ENCODE measurements around the gene EFNA5.
"Not testable (repeated sequence)": the region's sequence is repeated elsewhere in the genome, so short reads cannot be mapped to it uniquely, and the experiment has no call there.

The EFNA5 gene

DNA sequence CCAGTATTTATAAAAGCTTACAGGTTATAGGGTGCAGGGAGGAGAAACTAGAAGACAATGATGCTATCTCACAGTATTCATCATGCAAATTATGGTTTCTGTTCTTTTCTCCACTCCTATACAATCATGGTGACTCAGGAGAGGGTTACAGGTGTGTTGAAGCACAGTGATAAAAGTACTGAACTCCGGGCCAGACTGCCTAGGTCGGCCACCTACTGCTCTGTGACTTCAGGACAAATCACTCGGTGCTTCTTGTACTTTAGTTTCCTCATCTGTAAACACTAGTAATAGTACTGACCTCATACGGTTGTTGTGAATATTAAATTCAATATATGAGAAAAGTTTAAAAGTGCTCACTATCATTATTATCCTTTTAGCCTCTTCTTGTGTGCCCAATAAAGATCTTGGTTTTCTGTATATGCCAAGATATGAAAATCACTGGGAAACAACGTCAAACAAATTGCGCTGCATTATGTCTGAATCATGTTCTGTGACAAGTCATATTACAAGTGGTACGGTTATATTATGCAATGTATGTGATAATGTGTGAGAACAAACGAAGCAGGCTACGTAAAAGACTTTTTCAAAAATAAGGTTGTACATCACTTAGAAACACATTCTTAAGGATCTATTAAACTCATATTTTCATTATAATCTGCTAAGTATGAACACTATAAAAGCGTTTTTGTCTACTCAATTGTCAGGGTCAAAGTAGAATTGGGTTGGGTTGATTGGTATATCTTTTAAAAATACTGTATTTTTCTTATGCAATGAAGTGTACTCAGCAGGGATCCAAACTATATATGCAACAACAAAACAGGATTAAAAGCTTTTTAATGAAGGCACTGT lies 153.3 kb downstream of the EFNA5 start:
- DNase-seq (ENCODE audit: low spot score), result no peak

DNA sequence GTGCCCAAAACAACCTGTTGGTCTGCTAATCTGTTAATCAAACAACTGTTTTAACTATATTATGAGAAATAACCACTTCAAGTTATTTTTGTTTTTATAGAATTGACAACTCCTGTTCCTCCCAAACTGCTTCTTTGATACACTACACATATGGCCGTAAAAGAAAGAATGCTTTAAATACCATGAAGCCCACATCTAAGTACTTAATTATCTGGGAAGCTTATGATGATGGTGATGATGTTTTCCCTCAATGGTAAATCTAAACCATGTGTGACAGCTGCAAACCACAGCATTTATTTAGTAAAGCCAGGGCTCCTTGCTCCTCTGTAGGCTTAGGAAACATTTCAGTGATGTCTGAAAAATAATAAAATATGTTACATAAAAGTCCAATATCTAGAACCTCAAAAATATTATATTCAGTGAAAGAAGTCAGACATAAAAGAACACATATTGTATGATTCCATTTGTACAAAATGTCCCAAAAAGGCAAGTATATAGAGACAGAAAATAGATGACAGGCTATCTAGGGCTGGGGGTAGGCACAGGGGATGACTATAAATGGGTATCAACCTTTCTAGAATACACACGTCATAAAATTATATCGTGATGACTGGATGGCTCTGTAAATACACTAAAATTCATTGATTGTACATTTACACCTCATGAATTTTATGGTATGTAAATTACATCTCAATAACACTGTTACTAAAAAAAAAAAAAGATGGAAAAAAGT lies 154.1 kb downstream of the EFNA5 start:
- DNase-seq (ENCODE audit: low spot score), result no peak

DNA sequence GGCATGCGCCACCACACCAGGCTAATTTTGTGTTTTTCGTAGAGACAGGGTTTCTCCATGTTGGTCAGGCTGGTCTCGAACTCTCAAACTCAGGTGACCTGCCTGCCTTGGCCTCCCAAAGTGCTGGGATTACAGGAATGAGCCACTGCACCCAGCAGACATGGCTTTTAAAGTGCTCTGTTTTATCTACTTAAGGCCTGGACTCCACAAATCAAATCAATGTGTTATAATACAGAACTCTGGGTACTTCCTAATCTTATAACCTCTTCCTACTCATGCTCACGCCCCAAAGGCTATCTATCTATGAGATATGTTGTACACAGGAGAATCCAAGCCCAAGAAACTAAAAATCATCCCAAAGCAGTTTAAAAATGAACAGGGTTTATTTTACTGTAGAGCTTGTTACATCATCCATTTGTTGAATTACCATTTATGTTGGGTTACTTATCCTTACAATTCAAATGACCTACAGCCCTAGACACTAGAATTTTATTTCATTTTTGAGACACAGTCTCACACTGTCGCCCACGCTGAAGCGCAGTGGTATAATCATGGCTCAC lies 155.1 kb downstream of the EFNA5 start:
- DNase-seq (ENCODE audit: low spot score), result no peak

DNA sequence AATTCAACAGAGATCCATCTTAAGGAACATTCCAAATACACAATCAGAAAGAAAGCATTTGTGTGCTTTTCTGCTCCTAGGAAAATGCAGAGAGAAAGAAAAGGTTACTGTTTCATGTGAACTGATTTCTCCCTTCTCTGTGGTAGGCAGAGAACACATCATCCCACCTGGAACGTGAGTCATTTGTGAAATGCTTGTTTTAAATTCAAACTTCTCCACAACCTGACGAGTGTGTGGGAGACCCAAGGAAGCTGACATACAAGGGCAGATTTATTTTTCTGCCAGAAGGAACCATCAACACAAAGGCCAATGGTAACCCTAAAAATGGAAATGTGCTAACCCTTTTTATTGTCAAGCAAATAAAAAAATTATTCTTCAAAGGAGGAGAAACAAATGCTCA lies 156.4 kb downstream of the EFNA5 start:
- DNase-seq (ENCODE audit: low spot score), result no peak

DNA sequence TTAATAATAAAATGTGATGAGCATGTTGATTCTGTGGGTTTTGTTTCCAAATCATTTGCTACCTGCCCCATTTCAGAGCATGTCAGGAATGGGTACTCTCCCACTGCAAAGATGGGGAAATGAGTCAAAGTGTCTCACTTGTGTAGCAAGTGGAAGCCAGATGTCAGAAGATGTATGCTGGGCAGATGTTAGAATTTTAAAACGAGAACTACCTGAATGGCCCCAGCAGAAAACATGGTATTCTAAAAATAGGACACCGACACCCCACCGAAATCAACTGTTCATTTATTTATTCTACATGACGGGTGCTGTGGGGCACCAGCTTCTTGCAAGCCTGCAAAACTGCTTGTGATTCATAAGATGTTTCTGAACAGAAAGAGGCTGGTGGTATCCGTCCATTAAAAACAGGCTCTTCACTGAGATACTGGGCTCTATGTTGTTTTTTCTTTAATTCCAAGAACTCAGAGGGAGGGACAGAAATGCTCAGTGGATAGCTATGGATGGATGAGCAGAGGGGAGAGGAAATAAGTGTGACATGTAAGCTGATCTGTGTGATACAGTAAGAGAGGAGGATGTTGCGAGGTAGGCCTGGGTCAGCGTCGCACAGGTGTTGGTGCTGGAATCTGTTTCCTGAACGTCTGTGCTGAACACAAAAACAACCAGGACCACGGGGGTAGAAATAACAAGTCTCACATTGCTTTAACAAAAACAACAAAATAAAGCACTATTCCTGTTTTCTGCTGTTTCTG lies 157.2 kb downstream of the EFNA5 start:
- no peak for DNase-seq (ENCODE audit: low spot score)

DNA sequence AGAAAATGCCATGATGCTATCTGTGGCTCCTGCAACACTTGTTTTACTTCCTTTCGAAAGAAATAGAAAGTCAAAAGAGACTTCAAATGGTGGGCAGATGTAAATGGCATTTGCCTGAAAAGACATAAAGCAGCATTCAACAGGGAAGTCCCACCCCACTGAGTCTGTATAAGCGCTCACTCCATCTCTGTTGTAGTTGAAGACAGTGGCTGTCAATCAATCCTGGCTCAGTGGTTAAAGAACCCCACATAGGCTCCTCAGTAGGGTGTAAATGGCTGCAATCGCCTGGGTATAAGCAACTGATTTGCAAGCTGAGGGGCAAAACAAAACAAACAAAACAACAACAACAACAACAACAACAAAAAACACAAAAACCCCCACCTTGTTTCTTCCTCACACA lies 158.7 kb downstream of the EFNA5 start:
- no peak for DNase-seq (ENCODE audit: low spot score)

DNA sequence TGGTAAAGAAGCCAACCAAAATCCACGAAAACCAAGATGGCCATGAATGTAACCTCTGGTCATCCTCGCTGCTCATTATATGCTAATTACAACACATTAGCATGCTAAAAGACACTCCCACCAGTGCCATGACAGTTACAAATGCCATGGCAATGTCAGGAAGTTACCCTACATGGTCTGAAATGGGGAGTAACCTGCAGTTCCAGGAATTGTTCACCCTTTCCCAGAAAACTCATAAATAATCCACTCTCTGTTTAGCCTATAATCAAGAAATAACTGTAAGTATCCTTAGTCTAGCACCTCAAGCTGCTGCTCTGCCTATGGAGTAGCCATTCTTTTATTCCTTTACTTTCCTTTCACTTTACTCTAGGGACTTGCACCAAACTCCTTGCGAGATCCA lies 160.6 kb downstream of the EFNA5 start:
- DNase-seq (ENCODE audit: low spot score), result no peak

DNA sequence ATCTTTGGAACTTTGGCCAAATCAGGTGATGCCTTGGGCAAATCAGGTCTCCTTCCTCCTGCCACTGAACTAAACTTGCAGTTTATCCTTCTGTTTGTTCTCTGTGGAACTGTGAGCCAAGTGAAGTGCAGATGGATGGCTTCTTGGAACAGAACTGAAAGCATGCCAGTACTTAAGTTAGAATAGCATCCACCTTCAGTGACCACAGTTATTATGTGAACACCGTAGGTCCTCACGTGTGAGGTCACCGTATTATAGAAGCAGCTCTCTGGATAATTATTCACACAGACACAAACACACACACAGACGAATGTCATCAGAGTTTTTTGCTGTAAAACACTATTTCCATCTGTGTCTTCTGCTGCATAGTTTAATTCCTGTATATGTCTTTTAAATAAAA lies 162.6 kb downstream of the EFNA5 start:
- DNase-seq (ENCODE audit: low spot score), result no peak

DNA sequence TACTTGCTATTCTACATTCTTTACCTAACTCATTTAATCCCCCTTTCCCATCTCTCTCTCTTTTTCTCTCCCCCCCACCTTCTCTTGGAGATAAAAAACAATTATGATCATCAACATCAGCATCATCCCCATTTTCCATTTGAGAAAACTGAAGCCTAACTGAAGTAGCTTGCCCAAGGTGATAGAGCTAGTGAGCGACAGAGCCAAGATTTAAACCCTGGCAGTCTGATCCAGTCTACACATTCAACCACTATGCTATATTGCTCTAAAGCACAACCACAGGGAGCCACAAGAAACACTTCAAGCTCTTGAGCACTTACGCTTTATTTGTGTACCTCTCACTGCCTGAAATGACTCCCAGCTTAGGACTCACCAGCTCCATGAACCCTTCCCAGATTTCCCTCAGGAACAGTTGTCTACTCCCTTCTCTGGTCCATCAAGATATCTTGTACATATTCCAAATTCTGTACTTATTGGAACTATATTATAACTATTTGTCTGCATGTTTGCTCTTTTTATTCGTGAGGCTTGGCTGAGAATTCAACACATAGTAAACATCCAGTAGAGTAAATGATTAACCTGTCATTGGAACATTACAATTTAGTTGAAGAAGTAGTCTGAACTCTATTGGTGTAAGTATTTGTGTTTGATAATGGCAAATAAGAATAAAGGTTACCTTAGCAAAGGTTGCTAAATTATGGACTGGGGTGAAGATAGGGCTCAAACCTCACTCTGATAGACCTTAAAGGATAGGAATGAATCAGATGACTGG lies 164.8 kb downstream of the EFNA5 start:
- no peak for DNase-seq (ENCODE audit: low spot score)

DNA sequence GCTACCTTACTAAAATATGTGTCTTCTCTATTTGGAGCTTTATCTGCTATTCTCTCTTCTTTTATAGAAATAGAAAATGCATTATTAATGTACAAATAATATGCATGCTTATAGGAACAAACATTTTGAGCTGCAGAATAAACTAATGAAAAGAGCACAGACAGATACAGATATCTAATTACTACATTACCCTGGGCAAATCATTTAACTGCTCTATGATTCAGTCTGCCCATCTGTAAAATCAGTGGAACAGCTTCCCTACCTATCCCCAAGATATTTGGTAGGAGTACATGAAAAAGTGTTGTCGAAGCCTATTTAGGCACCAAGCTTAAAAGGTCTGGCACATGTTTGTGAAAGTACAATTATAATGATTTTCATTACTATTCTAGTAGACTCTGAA lies 166.3 kb downstream of the EFNA5 start:
- no peak for DNase-seq (ENCODE audit: low spot score)

DNA sequence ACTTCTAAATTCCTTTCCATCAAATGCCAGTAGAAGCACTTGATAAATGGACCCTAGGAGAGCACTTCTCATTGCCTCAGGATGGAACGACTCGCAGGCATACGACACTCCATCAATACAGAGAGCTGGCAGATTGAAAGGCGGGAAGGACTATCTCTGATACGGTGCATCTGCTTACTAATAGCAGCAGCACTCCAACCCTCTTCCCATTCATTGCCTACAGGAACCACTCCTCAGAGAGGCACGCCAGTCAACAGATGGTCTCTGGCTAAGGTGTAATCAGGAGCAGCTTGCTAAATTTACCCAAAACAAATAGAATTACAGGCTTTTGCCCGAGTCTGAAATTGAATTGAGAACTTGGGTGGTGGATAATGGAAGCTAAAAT lies 168.1 kb downstream of the EFNA5 start:
- no peak for DNase-seq (ENCODE audit: low spot score)

DNA sequence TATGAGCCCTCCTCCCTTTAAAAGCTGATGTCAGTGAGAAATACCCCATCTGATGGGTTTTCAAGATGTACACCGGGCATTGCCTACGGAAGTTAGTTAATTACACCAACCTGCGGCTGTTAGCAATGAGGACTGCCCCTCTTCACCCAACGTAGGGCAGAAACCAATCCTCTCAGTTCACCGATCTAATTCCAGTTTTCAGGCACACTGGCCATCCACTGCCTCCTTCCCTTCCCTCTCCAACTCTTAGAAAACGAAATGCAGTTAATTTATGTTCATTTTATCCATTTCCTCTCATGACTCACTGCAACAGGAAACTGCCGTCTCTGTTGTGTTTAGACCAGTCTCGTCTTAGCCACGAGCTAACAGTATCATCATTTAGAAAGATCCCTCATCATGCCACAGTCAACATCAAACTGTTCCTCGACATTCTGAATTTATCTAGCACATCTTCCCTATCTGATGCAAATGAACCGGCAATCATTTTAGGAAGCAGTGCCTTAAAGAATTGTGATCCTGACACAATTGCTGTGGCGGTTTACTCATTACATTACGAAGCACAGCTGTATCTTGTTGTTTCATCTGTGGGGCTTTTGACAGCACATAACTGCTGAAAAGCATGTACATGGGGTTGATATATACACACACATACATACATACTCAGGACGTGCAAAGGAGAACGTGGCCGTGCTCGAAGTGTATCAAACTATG lies 168.6 kb downstream of the EFNA5 start:
- DNase-seq (ENCODE audit: low spot score), result peak; percentile 40

DNA sequence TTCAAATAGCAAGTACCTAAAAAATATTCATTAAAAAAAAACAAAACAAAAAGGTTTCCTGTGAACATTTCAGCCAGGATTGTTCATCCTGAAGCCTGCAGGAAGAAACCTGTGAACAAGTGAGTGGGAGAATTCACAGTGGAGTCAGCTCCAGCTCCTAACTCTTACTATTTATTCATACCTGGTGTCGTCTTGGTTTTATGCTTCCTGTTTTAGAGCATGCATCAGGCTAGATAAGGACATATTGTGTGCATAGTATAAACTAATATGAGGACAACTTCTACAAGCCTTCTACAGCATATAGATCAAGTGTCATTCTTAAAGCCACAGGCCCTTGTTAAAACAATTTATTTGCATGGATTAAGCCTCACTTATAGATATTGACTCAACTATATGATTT lies 169.9 kb downstream of the EFNA5 start:
- no peak for DNase-seq (ENCODE audit: low spot score)

DNA sequence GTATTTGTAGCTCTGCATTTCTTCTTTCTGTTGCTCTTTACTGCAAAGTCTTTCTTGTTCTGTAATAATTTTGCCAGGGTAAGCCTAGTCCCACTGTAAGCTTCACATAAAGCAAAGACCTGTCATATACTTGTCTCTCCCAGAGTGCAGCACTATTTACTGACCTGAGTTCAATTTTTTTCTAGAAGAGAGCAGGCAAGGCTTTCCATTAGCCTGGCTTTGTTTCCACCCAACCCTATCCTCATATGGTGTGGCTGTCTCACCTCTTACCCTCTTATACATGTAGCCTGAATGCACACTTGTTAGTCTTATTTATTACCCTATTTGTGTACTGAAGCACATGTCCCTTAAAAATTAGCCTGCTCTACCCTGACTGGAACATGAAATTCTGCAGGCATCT lies 170.4 kb downstream of the EFNA5 start:
- no peak for DNase-seq (ENCODE audit: low spot score)

DNA sequence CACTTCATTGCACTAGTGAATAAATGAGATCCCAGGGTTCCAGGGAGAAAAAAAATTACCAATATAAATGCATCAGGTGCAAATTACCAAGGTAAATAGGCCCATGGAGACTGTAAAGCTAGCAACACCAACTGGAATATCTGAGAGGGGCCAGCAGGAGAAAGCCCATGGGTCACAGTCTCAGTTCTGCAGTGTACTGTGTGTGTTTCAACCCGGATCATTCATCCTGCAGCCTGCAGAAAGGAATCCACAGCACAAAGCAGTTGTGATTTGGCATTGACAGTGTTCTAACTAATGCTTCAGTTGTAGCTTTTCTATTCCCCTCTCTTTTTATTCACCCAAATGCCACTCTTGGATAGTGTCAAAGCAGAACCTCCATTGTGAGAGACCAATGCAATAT lies 171.0 kb downstream of the EFNA5 start:
- DNase-seq (ENCODE audit: low spot score), result no peak

DNA sequence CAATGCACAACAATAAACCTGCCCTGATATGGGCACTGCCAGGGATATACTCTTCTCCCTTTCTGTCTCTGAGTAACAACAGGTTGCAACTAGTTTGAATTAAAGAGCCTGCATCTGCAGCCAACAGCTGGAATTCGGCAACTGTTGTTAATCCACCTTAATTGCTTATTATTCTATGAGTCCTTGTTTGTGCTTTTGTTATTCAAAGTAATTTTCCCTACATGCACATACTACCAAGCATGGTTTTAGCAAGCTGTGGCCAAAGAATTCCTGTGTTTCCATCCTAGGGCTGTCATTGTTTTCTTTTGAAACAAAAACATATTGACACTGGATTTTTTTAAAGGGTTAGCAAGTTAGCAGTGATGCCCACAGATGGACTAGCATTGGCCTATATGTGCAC lies 171.5 kb downstream of the EFNA5 start:
- DNase-seq (ENCODE audit: low spot score), result no peak

DNA sequence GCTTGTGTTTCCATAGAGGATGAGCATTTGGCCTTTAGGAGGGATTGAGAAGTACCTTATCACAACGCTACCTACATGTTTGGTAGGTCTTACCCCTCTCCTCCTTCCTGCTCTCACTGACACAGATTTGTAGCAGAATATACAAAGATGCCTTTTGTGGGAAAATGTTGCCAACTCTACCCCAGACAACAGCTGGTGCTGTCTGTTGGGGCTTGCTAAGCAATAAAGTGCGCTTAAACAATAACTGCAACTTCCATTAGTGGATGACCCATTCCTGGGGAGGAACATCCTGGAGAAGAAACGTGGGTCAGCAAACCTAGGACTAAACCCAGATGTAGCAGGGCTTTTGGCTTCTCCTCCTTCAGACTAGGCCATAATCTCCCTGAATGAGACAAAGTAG lies 174.3 kb downstream of the EFNA5 start:
- DNase-seq (ENCODE audit: low spot score), result no peak

DNA sequence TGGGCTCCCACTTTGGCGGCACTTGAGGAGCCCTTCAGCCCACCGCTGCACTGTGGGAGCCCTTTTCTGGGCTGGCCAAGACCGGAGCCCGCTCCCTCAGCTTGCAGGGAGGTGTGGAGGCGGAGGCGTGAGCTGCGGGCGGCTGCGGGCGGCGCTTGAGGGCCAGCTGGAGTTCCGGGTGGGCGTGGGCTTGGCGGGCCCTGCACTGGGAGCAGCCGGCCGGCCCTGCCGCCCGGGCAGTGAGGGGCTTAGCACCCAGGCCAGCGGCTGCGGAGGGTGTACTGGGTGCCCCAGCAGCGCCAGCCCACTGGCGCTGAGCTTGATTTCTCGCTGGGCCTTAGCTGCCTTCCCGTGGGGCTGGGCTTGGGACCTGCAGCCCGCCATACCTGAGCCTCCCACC lies 176.6 kb downstream of the EFNA5 start:
- DNase-seq (ENCODE audit: low spot score), result not testable (repeated sequence)

DNA sequence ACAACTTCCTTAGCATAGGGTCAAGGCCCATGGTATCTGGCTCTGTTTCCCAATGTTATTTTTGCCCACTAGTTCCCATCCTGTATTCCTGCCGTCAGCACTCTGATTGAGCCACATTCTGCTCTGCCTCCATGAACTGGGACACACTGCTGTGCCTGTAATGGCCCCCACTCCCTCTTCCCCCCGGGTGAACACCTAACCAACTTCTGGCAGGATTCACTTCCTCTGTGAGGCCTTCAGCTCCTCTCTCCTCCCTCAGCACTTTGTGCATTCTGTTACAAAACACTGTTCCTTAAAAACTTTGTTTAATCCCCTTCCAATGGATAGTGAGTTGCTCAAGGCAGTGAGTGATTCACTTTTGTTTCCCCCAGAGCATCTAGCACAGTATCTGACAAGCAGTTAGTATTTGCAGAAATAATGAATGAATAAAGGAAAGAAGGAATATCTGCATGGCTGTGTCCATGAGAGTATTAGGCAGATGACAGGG lies 183.6 kb downstream of the EFNA5 start:
- DNase-seq (ENCODE audit: low spot score), result no peak

DNA sequence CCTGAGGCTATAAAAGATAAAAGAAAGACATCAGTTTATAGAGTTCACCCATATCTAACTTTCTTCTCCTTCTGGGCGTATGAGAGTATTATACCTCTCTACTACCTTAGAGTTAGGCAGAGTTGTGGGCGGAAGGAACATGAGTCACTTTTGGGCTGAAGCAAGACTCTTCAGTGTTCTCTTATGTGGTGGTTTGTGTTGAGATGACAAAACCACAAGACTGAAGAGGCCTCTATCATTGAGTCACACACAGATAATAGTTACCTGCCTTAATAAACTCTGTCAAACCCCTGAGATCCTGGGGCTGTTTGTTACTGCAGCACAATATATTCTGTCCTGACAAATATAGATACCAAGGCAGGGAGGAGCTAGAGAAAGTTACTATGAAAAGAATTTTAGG lies 184.2 kb downstream of the EFNA5 start:
- DNase-seq (ENCODE audit: low spot score), result peak; percentile 72

DNA sequence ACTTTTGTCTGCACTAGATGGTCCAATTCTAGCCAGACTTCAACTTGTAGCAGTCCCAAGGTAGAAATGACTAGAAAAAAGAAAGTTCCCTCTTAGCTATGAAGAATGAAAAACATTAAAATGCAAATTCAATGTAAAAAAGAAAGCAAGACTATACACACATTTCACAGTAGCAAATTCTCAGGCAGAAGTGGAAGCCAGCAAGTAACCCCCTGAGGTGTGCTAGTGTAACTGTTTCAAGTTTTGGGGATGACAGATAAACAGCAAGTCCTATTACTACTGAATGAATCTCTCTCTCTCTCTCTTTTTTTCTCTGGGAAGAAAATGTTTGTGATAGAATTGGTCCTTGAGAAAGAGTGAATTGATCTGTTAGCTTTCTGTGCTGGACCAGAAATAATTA lies 185.6 kb downstream of the EFNA5 start:
- no peak for DNase-seq (ENCODE audit: low spot score)

Data from CD4-positive, alpha-beta T cell treated with Interleukin-2 at 100 ng/mL for 4 hours (primary cell).